Left ventricle myocardium superior (tissue), 1 donor: ENCODE results near the gene HOOK2. TPM values are rescaled to one million over a fixed set of nuclear protein-coding genes. Genes with fewer than 3 reads are reported as not detected.

Experiments
- ATAC-seq: fragments of 200-7000 bp; cut with Tn5 transposase; one replicate; pipeline ENCODE4 v1.9.1; 2020; ENCODE audit warnings: mild to moderate bottlenecking, moderate library complexity
- DNase-seq: peaks from one replicate; pipeline ENCODE4 v3.0.0-alpha.2; 2020
- intact Hi-C: fragments of 100-400 bp; cut with micrococcal nuclease; formaldehyde crosslinking; loops from one replicate; pipeline ENCODE4 v1.11.0; 2022
- total RNA-seq: library from RNA; stranded (reverse); fragmentation: NEBNext Ultra II Directional; extraction: Animal tissue kit (Norgen Biotek cat#: 25700); gene quantifications from one replicate; pipeline ENCODE4 v1.2.1, GENCODE V29; 2021
- donor health status: DM: no; HTN: yes; CAD: no; lungs with severe emphysema.

The HOOK2 gene
- total RNA-seq, 1 donor from 2014 or later = 44.9 TPM

GRCh38 chr19:12763100-12763499, 12.3 kb downstream of the HOOK2 start:
- intact Hi-C loops = loop anchor here (10.0 kb wide), 1 partner anchor 82 kb away; no protein-coding TSS in a partner anchor
- ATAC-seq = peak; percentile 83
- peak; percentile 87 for DNase-seq

- no peak for DNase-seq
- intact Hi-C loops = loop anchor here (10.0 kb wide), 1 partner anchor 85 kb away; no protein-coding TSS in a partner anchor
- no peak for ATAC-seq
Measured at GRCh38 chr19:12759686-12760085, 15.7 kb downstream of the HOOK2 start.

- ATAC-seq (peak; percentile 80), DNase-seq (peak; percentile 83)
- intact Hi-C loops = no loop called here
Measured at GRCh38 chr19:12757544-12758274, 17.6 kb downstream of the HOOK2 start.

GRCh38 chr19:12756150-12756883, 19.0 kb downstream of the HOOK2 start:
- ATAC-seq (no peak), DNase-seq (no peak)
- intact Hi-C loops = no loop called here

- DNase-seq = no peak
- intact Hi-C loops = no loop called here
- ATAC-seq = no peak
Measured at GRCh38 chr19:12754465-12755196, 20.7 kb downstream of the HOOK2 start.

GRCh38 chr19:12752056-12752781, 23.1 kb downstream of the HOOK2 start:
- no peak for DNase-seq
- no peak for ATAC-seq
- intact Hi-C loops = no loop called here

- DNase-seq (no peak), ATAC-seq (no peak)
- intact Hi-C loops = no loop called here
Measured at GRCh38 chr19:12751635-12752034, 23.7 kb downstream of the HOOK2 start, which contains the start of gene BEST2. BEST2 (plus strand) TSS chr19:12751791; CDS start chr19:12752593, 802 bp downstream.

GRCh38 chr19:12750851-12751250, 24.5 kb downstream of the HOOK2 start:
- ATAC-seq (no peak), DNase-seq (no peak)
- intact Hi-C loops = no loop called here

- ATAC-seq = no peak
- no peak for DNase-seq
- intact Hi-C loops = no loop called here
Measured at GRCh38 chr19:12749938-12750521, 25.3 kb downstream of the HOOK2 start.

GRCh38 chr19:12748489-12748888, 26.9 kb downstream of the HOOK2 start:
- intact Hi-C loops = no loop called here
- DNase-seq = no peak
- no peak for ATAC-seq

GRCh38 chr19:12745166-12745897, 30.0 kb downstream of the HOOK2 start:
- intact Hi-C loops = no loop called here
- DNase-seq = no peak
- ATAC-seq = no peak

- ATAC-seq (no peak), DNase-seq (no peak)
- intact Hi-C loops = no loop called here
Measured at GRCh38 chr19:12737835-12738351, 37.5 kb downstream of the HOOK2 start.

- intact Hi-C loops = no loop called here
- DNase-seq (peak; percentile 88), ATAC-seq (peak; percentile 87)
Measured at GRCh38 chr19:12736995-12737834, 38.1 kb downstream of the HOOK2 start, which contains the start of gene GET3. GET3 (plus strand) TSS chr19:12737497; CDS start chr19:12737506, 9 bp downstream.

GRCh38 chr19:12733369-12734214, 41.8 kb downstream of the HOOK2 start:
- DNase-seq (no peak), ATAC-seq (no peak)
- intact Hi-C loops = no loop called here

- DNase-seq (no peak), ATAC-seq (no peak)
- intact Hi-C loops = no loop called here
Measured at GRCh38 chr19:12731337-12731736, 44.0 kb downstream of the HOOK2 start.

GRCh38 chr19:12730064-12730463, 45.3 kb downstream of the HOOK2 start:
- ATAC-seq (no peak), DNase-seq (no peak)
- intact Hi-C loops = no loop called here
